ENCODE measurements around the gene ROBO1. TPM values are rescaled to one million over a fixed set of nuclear protein-coding genes. Genes with fewer than 3 reads are reported as not detected.

Gene ROBO1
- total RNA-seq, 1 donor from 2014 or later = 169 TPM

DNA sequence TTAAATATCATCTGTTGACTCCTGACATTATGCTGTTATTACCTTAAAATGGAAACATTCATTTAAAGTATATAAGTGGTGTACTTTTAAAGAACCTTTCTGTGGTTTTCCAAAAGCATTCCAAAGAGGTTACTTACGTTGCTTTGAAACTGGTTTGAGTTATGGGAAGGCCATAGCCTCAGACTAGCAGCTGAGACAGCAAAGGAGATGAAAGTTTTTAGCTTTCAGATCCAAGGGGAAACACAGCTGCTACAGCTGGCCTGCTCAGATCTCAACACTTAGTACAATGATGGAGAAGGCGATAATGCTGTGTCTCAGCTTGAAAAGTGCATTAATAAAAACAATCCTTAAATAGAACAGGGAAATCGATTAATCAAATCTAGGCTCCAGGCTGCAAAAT lies 921.1 kb downstream of the ROBO1 start:
- Mint-ChIP-seq H3K4me1 (peaks cover 13% of the 10 kb centered on the region), H3K9me3 (no peaks in the 10 kb centered on the region), H3K27me3 (ENCODE audit: insufficient read depth, low read depth) (peaks cover 2% of the 10 kb centered on the region), H3K36me3 (no peaks in the 10 kb centered on the region), H3K4me3 (no peak overlapping the region), H3K27ac (no peak overlapping the region)
- Histone ChIP-seq H3K9ac (no peak overlapping the region), H3K4me1 (no peaks in the 10 kb centered on the region), H3K9me3 (ENCODE audit: low read depth) (no peaks in the 10 kb centered on the region), H3K4me2 (no peak overlapping the region), H3K36me3 (no peaks in the 10 kb centered on the region), H4K20me1 (ENCODE audit: low read depth) (peaks cover 10% of the 10 kb centered on the region), H3K27me3 (no peaks in the 10 kb centered on the region), H2AFZ (replicated peaks) (no peak overlapping the region), H3K27ac (no peak overlapping the region), H3F3A (ENCODE audit: low read depth) (peaks cover 6% of the 10 kb centered on the region), H3K79me2 (ENCODE audit: low read depth) (peaks cover 70% of the 10 kb centered on the region), H3K4me3 (no peak overlapping the region)
- DNase-seq (ENCODE audit: low spot score) = no peak
- TF ChIP-seq EZH2 (IDR thresholded peaks at IDR 0.05) = no peak
- no peak for TF ChIP-seq EZH2phosphoT487 (IDR thresholded peaks at IDR 0.05)
- TF ChIP-seq, protein P1, sequence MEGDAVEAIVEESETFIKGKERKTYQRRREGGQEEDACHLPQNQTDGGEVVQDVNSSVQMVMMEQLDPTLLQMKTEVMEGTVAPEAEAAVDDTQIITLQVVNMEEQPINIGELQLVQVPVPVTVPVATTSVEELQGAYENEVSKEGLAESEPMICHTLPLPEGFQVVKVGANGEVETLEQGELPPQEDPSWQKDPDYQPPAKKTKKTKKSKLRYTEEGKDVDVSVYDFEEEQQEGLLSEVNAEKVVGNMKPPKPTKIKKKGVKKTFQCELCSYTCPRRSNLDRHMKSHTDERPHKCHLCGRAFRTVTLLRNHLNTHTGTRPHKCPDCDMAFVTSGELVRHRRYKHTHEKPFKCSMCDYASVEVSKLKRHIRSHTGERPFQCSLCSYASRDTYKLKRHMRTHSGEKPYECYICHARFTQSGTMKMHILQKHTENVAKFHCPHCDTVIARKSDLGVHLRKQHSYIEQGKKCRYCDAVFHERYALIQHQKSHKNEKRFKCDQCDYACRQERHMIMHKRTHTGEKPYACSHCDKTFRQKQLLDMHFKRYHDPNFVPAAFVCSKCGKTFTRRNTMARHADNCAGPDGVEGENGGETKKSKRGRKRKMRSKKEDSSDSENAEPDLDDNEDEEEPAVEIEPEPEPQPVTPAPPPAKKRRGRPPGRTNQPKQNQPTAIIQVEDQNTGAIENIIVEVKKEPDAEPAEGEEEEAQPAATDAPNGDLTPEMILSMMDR (IDR thresholded peaks at IDR 0.05) = no peak

- H3K27ac ChIP-seq = peak overlapping the region; percentile 17
- H2AFZ ChIP-seq (replicated peaks) = no peak overlapping the region
- H3K27me3 ChIP-seq = no peaks in the 10 kb centered on the region
- TF ChIP-seq, protein P1 (IDR thresholded peaks at IDR 0.05) = no peak
- no peak for TF ChIP-seq EZH2 (IDR thresholded peaks at IDR 0.05)
- TF ChIP-seq EZH2phosphoT487 (IDR thresholded peaks at IDR 0.05) = no peak
- Mint-ChIP-seq H3K27ac (no peak overlapping the region), H3K4me1 (peaks cover 13% of the 10 kb centered on the region), H3K27me3 (ENCODE audit: insufficient read depth, low read depth) (peaks cover 2% of the 10 kb centered on the region), H3K36me3 (no peaks in the 10 kb centered on the region), H3K9me3 (no peaks in the 10 kb centered on the region), H3K4me3 (no peak overlapping the region)
- H3K36me3 ChIP-seq = no peaks in the 10 kb centered on the region
- no peaks in the 10 kb centered on the region for H3K9me3 ChIP-seq (ENCODE audit: low read depth)
- no peak overlapping the region for H3K9ac ChIP-seq
- H3K4me3 ChIP-seq = no peak overlapping the region
- peaks cover 10% of the 10 kb centered on the region for H4K20me1 ChIP-seq (ENCODE audit: low read depth)
- no peak for DNase-seq (ENCODE audit: low spot score)
- H3K4me1 ChIP-seq = no peaks in the 10 kb centered on the region
- peaks cover 71% of the 10 kb centered on the region for H3K79me2 ChIP-seq (ENCODE audit: low read depth)
- no peak overlapping the region for H3K4me2 ChIP-seq
- peaks cover 6% of the 10 kb centered on the region for H3F3A ChIP-seq (ENCODE audit: low read depth)
Measured at GRCh38 chr3:78845605-78846004, 922.2 kb downstream of the ROBO1 start.

GRCh38 chr3:78844307-78844706 lies 923.5 kb downstream of the ROBO1 start:
- no peaks in the 10 kb centered on the region for H3K9me3 ChIP-seq (ENCODE audit: low read depth)
- no peaks in the 10 kb centered on the region for H3K9me3 Mint-ChIP-seq
- H3K27me3 Mint-ChIP-seq (ENCODE audit: insufficient read depth, low read depth) = peaks cover 2% of the 10 kb centered on the region
- H3K9ac ChIP-seq = no peak overlapping the region
- H3K79me2 ChIP-seq (ENCODE audit: low read depth) = peaks cover 69% of the 10 kb centered on the region
- peaks cover 2% of the 10 kb centered on the region for H3K36me3 Mint-ChIP-seq
- no peaks in the 10 kb centered on the region for H3K4me1 ChIP-seq
- DNase-seq (ENCODE audit: low spot score) = no peak
- H3F3A ChIP-seq (ENCODE audit: low read depth) = peaks cover 6% of the 10 kb centered on the region
- H4K20me1 ChIP-seq (ENCODE audit: low read depth) = peaks cover 10% of the 10 kb centered on the region
- no peak overlapping the region for H3K4me3 ChIP-seq
- no peak overlapping the region for H3K27ac ChIP-seq
- H3K27me3 ChIP-seq = no peaks in the 10 kb centered on the region
- no peak overlapping the region for H3K4me2 ChIP-seq
- H3K4me3 Mint-ChIP-seq = no peak overlapping the region
- H3K27ac Mint-ChIP-seq = no peak overlapping the region
- TF ChIP-seq EZH2 (IDR thresholded peaks at IDR 0.05) (no peak), EZH2phosphoT487 (IDR thresholded peaks at IDR 0.05) (no peak)
- TF ChIP-seq, protein P1 (IDR thresholded peaks at IDR 0.05) = no peak
- H3K36me3 ChIP-seq = no peaks in the 10 kb centered on the region
- H2AFZ ChIP-seq (replicated peaks) = no peak overlapping the region
- H3K4me1 Mint-ChIP-seq = peaks cover 13% of the 10 kb centered on the region
